Measurements from ENCODE around the gene ARHGAP1.

Gene ARHGAP1

GRCh38 chr11:46663277-46663940 lies 37.0 kb downstream of the ARHGAP1 start:
- H3K27ac Mint-ChIP-seq: no peak overlapping the region
- no peak for TF ChIP-seq CTCF (IDR thresholded peaks at IDR 0.05; ENCODE audit: unreplicated experiment in 3 of 3)
- H3K4me1 Mint-ChIP-seq: peaks cover 26% of the 10 kb centered on the region
- H3K27me3 Mint-ChIP-seq (ENCODE audit: low read depth): no peaks in the 10 kb centered on the region
- H3K36me3 Mint-ChIP-seq (ENCODE audit: low read depth): peaks cover 67% of the 10 kb centered on the region
- no peak overlapping the region for H3K4me3 Mint-ChIP-seq
- H3K9me3 Mint-ChIP-seq: no peaks in the 10 kb centered on the region

GRCh38 chr11:46662366-46662765 lies 38.1 kb downstream of the ARHGAP1 start:
- Mint-ChIP-seq H3K27ac (no peak overlapping the region), H3K9me3 (no peaks in the 10 kb centered on the region)

GRCh38 chr11:46661836-46662235 lies 38.6 kb downstream of the ARHGAP1 start:
- Mint-ChIP-seq H3K9me3 (no peaks in the 10 kb centered on the region), H3K36me3 (ENCODE audit: low read depth) (peaks cover 66% of the 10 kb centered on the region), H3K4me3 (no peak overlapping the region), H3K27me3 (ENCODE audit: low read depth) (no peaks in the 10 kb centered on the region), H3K4me1 (peaks cover 13% of the 10 kb centered on the region), H3K27ac (no peak overlapping the region)
- TF ChIP-seq CTCF (IDR thresholded peaks at IDR 0.05; ENCODE audit: unreplicated experiment in 3 of 3): no peak

More at GRCh38 chr11:46662366-46662765, 38.1 kb downstream of the ARHGAP1 start:
- Mint-ChIP-seq H3K4me1 (peaks cover 18% of the 10 kb centered on the region), H3K36me3 (ENCODE audit: low read depth) (peaks cover 66% of the 10 kb centered on the region), H3K27me3 (ENCODE audit: low read depth) (no peaks in the 10 kb centered on the region), H3K4me3 (no peak overlapping the region)
- TF ChIP-seq CTCF (IDR thresholded peaks at IDR 0.05; ENCODE audit: unreplicated experiment in 3 of 3): no peak

GRCh38 chr11:46659908-46660307 lies 40.5 kb downstream of the ARHGAP1 start:
- Mint-ChIP-seq H3K4me1 (peaks cover 4% of the 10 kb centered on the region), H3K27me3 (ENCODE audit: low read depth) (no peaks in the 10 kb centered on the region), H3K9me3 (no peaks in the 10 kb centered on the region), H3K4me3 (no peak overlapping the region), H3K27ac (peak overlapping the region in 2 of 3 experiments; percentile 21 to 45), H3K36me3 (ENCODE audit: low read depth) (peaks cover 68% of the 10 kb centered on the region)
- no peak for TF ChIP-seq CTCF (IDR thresholded peaks at IDR 0.05; ENCODE audit: unreplicated experiment in 3 of 3)

- no peaks in the 10 kb centered on the region for H3K9me3 Mint-ChIP-seq
- H3K27me3 Mint-ChIP-seq (ENCODE audit: low read depth): no peaks in the 10 kb centered on the region
- peaks cover 60% of the 10 kb centered on the region for H3K36me3 Mint-ChIP-seq (ENCODE audit: low read depth)
- no peaks in the 10 kb centered on the region for H3K4me1 Mint-ChIP-seq
- H3K4me3 Mint-ChIP-seq: no peak overlapping the region
- H3K27ac Mint-ChIP-seq: no peak overlapping the region
- no peak for TF ChIP-seq CTCF (IDR thresholded peaks at IDR 0.05; ENCODE audit: unreplicated experiment in 3 of 3)
These were observed 42.2 kb downstream of the ARHGAP1 start for GRCh38 chr11:46658259-46658658.

- no peaks in the 10 kb centered on the region for H3K9me3 Mint-ChIP-seq
- no peak for TF ChIP-seq CTCF (IDR thresholded peaks at IDR 0.05; ENCODE audit: unreplicated experiment in 3 of 3)
- no peak overlapping the region for H3K27ac Mint-ChIP-seq
- no peaks in the 10 kb centered on the region for H3K27me3 Mint-ChIP-seq (ENCODE audit: low read depth)
- H3K4me1 Mint-ChIP-seq: no peaks in the 10 kb centered on the region
- H3K4me3 Mint-ChIP-seq: no peak overlapping the region
- H3K36me3 Mint-ChIP-seq (ENCODE audit: low read depth): peaks cover 60% of the 10 kb centered on the region
These were observed 43.2 kb downstream of the ARHGAP1 start for GRCh38 chr11:46657186-46657585.

Measured in nephron (organoid).